Gastrocnemius medialis (tissue), 4 donors: ENCODE data around the gene CCBE1. TPM values are rescaled to one million over a fixed set of nuclear protein-coding genes. Genes with fewer than 3 reads are reported as not detected.

ENCODE experiments used
- ATAC-seq, 2 donors: fragments of 150-250 bp; one replicate each; pipeline ENCODE4 v1.9.1; 2016
- DNase-seq, 2 donors: peaks; one replicate each; pipeline ENCODE4 v3.0.0-alpha.2; 2019
- H3K27ac ChIP-seq, 4 donors: fragments of 200-600 bp; sonication (generic); 1 replicate in 1 of 4; 2 replicates in 3 of 4; pipeline ENCODE4 v1.5.1; 2016 to 2018; ENCODE audit warnings: mild to moderate bottlenecking in 2 of 4, moderate library complexity in 1 of 4
- H3K27me3 ChIP-seq, 3 donors: fragments of 200-600 bp; sonication (generic) in 2 of 3; 1 replicate in 1 of 3; 2 replicates in 2 of 3; pipeline versions ENCODE4 v1.5.1 to v1.6.0; 2016 to 2019; ENCODE audit warnings: mild to moderate bottlenecking in 1 of 3, moderate library complexity in 1 of 3
- H3K36me3 ChIP-seq, 2 donors: fragments of 200-600 bp; sonication (generic) in 1 of 2; one replicate each; pipeline ENCODE4 v1.5.1; 2017 to 2018
- H3K4me1 ChIP-seq, 2 donors: fragments of 200-600 bp; sonication (generic) in 1 of 2; one replicate each; pipeline ENCODE4 v1.5.1; 2016 to 2017; ENCODE audit warnings: mild to moderate bottlenecking in 2 of 2
- H3K4me3 ChIP-seq, 4 donors: fragments of 200-600 bp; sonication (generic) in 3 of 4; 1 replicate in 1 of 4; 2 replicates in 3 of 4; pipeline ENCODE4 v1.5.1; 2016 to 2019; ENCODE audit warnings: mild to moderate bottlenecking in 2 of 4
- H3K9me3 ChIP-seq, 3 donors: fragments of 200-600 bp; sonication (generic) in 2 of 3; 1 replicate in 1 of 3; 2 replicates in 2 of 3; pipeline ENCODE4 v1.5.1; 2016 to 2019
- POLR2A ChIP-seq, 2 donors: fragments of 450-650 bp; IDR thresholded peaks; one replicate each; pipeline ENCODE4 v1.6.1; 2017; ENCODE audit warnings: antibody characterized with exemption in 2 of 2, mild to moderate bottlenecking in 2 of 2, moderate library complexity in 2 of 2
- in situ Hi-C, 4 donors: fragments of 200-750 bp; cut with MboI; loops; one replicate each; pipeline versions ENCODE4 v1.15.0 to v1.8.0; 2017; ENCODE audit warnings: low sequenced_read_pairs in 4 of 4
- intact Hi-C: fragments of 100-400 bp; cut with DNase I; formaldehyde crosslinking; loops from one replicate; pipeline ENCODE4 v1.15.1; 2023; ENCODE audit warnings: low total_unique reads
- total RNA-seq, 4 donors: library from RNA; depleted of rRNA; stranded (reverse); fragments of >200 nt; gene quantifications; one replicate each; pipeline versions ENCODE4 v1.1.0 to v1.2.3, GENCODE V29; 2016
- TF ChIP-seq, protein P1 (sequence below), 5 experiments: fragments of 450-650 bp in 3 of 5; fragments of 200-600 bp in 2 of 5; sonication (generic) in 2 of 5; IDR thresholded peaks in 4 of 5; conservative IDR thresholded peaks in 1 of 5; 1 replicate in 4 of 5; 2 replicates in 1 of 5; pipeline ENCODE4 v1.5.1; 2016 to 2019; ENCODE audit warnings: antibody characterized with exemption in 5 of 5, mild to moderate bottlenecking in 3 of 5, moderate library complexity in 3 of 5

CCBE1 gene
- total RNA-seq, 4 donors from 2014 or later: 0.44 to 2.7 (median 1.3) TPM

DNA sequence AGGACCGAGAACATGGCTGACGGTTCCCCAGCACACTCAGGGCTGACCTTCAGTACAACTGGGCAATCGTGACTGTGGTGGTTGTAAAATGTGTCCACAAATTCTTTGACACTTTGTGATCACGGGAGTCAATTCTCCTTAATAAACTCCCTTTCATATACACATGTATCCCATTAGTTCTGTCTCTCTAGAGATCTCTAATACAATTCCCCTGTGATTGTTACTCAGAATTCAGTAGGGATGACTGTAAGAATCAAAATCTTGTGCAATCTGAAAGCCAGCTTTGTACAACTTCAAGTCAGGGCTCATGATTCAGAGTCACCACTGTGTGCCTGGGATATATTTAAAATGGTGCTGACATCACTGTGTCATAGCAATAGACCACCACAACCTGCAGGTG, 248.7 kb downstream of the CCBE1 start:
- Histone ChIP-seq H3K9me3 (no peaks in the 10 kb centered on the region), H3K36me3 (no peaks in the 10 kb centered on the region), H3K4me3 (no peak overlapping the region), H3K27ac (no peak overlapping the region), H3K27me3 (no peaks in the 10 kb centered on the region), H3K4me1 (no peaks in the 10 kb centered on the region)
- DNase-seq (no peak), ATAC-seq (no peak)
- intact Hi-C loops: no loop called here
- TF ChIP-seq, protein P1, sequence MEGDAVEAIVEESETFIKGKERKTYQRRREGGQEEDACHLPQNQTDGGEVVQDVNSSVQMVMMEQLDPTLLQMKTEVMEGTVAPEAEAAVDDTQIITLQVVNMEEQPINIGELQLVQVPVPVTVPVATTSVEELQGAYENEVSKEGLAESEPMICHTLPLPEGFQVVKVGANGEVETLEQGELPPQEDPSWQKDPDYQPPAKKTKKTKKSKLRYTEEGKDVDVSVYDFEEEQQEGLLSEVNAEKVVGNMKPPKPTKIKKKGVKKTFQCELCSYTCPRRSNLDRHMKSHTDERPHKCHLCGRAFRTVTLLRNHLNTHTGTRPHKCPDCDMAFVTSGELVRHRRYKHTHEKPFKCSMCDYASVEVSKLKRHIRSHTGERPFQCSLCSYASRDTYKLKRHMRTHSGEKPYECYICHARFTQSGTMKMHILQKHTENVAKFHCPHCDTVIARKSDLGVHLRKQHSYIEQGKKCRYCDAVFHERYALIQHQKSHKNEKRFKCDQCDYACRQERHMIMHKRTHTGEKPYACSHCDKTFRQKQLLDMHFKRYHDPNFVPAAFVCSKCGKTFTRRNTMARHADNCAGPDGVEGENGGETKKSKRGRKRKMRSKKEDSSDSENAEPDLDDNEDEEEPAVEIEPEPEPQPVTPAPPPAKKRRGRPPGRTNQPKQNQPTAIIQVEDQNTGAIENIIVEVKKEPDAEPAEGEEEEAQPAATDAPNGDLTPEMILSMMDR (IDR thresholded peaks at IDR 0.05 in 4 of 5, conservative IDR thresholded peaks at IDR 0.05 in 1 of 5): no peak
- in situ Hi-C loops: no loop called here

DNA sequence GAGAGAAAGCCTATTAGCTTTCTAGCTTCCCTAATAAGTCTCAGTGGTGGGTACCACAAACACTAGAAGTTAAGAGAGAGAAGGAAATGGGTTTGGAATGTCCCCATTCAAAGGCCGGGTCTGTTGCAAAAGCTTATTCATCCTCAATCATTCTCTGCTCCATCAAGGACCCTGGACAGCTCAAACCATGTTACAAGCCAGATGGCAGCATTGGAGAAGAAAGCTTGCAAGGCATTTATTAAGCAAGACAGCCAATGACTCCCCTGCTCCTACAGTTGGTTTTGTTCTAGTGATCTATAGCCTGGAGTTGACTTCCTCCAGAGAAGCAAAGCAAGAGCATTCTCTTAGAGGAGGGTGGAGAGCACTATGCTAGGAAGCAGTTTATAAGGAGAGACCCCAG, 251.2 kb downstream of the CCBE1 start:
- no peak for ATAC-seq
- no peak for TF ChIP-seq POLR2A (IDR thresholded peaks at IDR 0.05)
- TF ChIP-seq, protein P1 (IDR thresholded peaks at IDR 0.05 in 4 of 5, conservative IDR thresholded peaks at IDR 0.05 in 1 of 5): no peak
- no peak for DNase-seq
- no peaks in the 10 kb centered on the region for H3K9me3 ChIP-seq
- H3K36me3 ChIP-seq: no peaks in the 10 kb centered on the region
- no peak overlapping the region for H3K27ac ChIP-seq
- in situ Hi-C loops (no loop called here), intact Hi-C loops (no loop called here)
- no peaks in the 10 kb centered on the region for H3K27me3 ChIP-seq
- no peaks in the 10 kb centered on the region for H3K4me1 ChIP-seq
- no peak overlapping the region for H3K4me3 ChIP-seq

DNA sequence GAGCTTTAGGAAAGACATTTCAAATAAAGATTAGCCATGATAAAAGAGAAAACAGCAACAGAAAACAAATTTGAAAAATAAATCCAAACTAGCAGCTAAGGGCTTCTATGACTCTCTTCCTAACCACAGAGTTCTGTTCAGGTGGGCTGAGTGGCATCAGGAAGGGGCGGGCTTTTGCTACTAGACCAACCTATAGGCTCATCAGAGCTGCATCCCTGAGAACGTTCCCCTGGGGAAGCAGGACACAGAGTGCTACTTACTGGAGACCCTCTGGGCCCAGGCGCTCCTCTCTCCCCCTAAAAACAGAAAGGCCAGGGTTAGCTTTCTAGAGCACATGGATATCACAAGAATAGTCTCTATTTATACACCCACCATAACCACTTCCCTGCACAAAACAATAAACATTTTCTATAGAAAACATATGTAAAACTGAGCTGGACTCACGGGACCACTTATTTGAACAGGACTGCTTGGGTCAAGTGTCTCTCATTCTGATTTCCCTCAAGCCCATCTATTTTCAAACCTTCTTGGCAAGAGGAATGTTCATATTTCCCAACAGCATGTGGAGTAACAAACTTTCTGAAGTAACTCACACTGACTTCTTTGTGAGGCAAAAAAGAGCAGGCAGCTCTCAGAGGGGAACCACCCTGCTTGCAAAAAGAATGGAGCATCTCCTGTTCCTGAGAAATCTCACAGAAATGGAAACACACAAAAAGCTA, 259.2 kb downstream of the CCBE1 start:
- no peak for DNase-seq
- no peak overlapping the region for H3K27ac ChIP-seq

GRCh38 chr18:59432803-59433597, 264.2 kb downstream of the CCBE1 start:
- intact Hi-C loops (no loop called here), in situ Hi-C loops (no loop called here)

More for the DNA sequence above, 259.2 kb downstream of the CCBE1 start:
- intact Hi-C loops (no loop called here), in situ Hi-C loops (no loop called here)
- Histone ChIP-seq H3K4me1 (no peaks in the 10 kb centered on the region), H3K9me3 (no peaks in the 10 kb centered on the region), H3K36me3 (no peaks in the 10 kb centered on the region), H3K4me3 (no peak overlapping the region), H3K27me3 (no peaks in the 10 kb centered on the region)
- TF ChIP-seq, protein P1 (IDR thresholded peaks at IDR 0.05 in 4 of 5, conservative IDR thresholded peaks at IDR 0.05 in 1 of 5): no peak
- no peak for TF ChIP-seq POLR2A (IDR thresholded peaks at IDR 0.05)
- no peak for ATAC-seq

More at GRCh38 chr18:59432803-59433597, 264.2 kb downstream of the CCBE1 start:
- ATAC-seq: no peak
- Histone ChIP-seq H3K27me3 (no peaks in the 10 kb centered on the region), H3K9me3 (no peaks in the 10 kb centered on the region), H3K4me3 (no peak overlapping the region), H3K27ac (no peak overlapping the region), H3K36me3 (no peaks in the 10 kb centered on the region), H3K4me1 (no peaks in the 10 kb centered on the region)
- TF ChIP-seq, protein P1 (IDR thresholded peaks at IDR 0.05 in 4 of 5, conservative IDR thresholded peaks at IDR 0.05 in 1 of 5): no peak
- TF ChIP-seq POLR2A (IDR thresholded peaks at IDR 0.05): no peak
- no peak for DNase-seq
